Activated CD4-positive, alpha-beta T cell treated with anti-CD3 and anti-CD28 coated beads, Interleukin-2, amount 10 ng/mL, durations not matched to agents 24 days and 14 days (primary cell): ENCODE data around the gene INO80E. TPM values are rescaled to one million over a fixed set of nuclear protein-coding genes. Genes with fewer than 3 reads are reported as not detected.

Source experiments
- DNase-seq: peaks from one replicate; pipeline ENCODE4 v3.0.0; 2022
- H3K27ac Mint-ChIP-seq: one replicate; pipeline ENCODE4 v1.8.0; 2022; ENCODE audit warnings: mild to moderate bottlenecking, mixed read lengths
- H3K27me3 Mint-ChIP-seq: one replicate; pipeline ENCODE4 v1.8.0; 2022; ENCODE audit warnings: mixed read lengths
- H3K36me3 Mint-ChIP-seq: one replicate; pipeline ENCODE4 v1.8.0; 2022; ENCODE audit warnings: low read depth, mild to moderate bottlenecking, mixed read lengths
- H3K4me1 Mint-ChIP-seq: one replicate; pipeline ENCODE4 v1.8.0; 2021; ENCODE audit warnings: mixed read lengths
- H3K4me3 Mint-ChIP-seq: one replicate; pipeline ENCODE4 v1.8.0; 2022; ENCODE audit warnings: mild to moderate bottlenecking, moderate library complexity, mixed read lengths
- H3K9me3 Mint-ChIP-seq: one replicate; pipeline ENCODE4 v1.8.0; 2021; ENCODE audit warnings: mixed read lengths
- intact Hi-C: fragments of 100-400 bp; cut with micrococcal nuclease; formaldehyde crosslinking; loops from one replicate; pipeline ENCODE4 v1.15.1; 2023
- total RNA-seq: library from RNA; stranded (reverse); gene quantifications from 2 replicates; pipeline ENCODE4 v1.2.3, GENCODE V29; 2022

The INO80E gene
- total RNA-seq, 1 donor from 2014 or later = 133 TPM

DNA sequence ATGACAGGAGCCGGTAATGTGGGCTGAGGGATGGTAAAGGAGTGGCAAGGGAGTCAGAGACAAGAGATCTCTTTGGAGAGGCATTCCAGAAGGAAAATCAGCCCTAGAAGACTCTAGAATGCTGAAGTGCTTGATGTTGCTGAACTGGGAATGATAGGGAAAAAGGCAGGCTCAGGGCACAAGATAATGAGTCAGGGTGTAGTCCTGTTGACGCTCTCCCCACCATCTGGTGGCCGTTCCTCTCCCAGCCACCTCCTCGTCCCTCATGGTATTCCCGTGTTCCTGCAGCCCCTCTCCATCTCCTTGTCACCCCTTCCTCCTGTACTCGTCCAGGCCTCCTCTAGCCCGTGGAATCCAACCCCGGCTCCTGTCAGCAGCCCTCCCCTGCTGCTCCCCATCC lies 58.4 kb downstream of the INO80E start:
- H3K27me3 Mint-ChIP-seq = no peaks in the 10 kb centered on the region
- peak overlapping the region; percentile 50 for H3K4me3 Mint-ChIP-seq
- H3K9me3 Mint-ChIP-seq = no peaks in the 10 kb centered on the region
- no peak for DNase-seq
- intact Hi-C loops = loop anchor here (10.0 kb wide), 1 partner anchor 240 kb away; the partner anchor contains the start of genes PAGR1 and PRRT2
- H3K27ac Mint-ChIP-seq = peak overlapping the region; percentile 26
- H3K4me1 Mint-ChIP-seq = peaks cover 31% of the 10 kb centered on the region
- H3K36me3 Mint-ChIP-seq = no peaks in the 10 kb centered on the region

DNA sequence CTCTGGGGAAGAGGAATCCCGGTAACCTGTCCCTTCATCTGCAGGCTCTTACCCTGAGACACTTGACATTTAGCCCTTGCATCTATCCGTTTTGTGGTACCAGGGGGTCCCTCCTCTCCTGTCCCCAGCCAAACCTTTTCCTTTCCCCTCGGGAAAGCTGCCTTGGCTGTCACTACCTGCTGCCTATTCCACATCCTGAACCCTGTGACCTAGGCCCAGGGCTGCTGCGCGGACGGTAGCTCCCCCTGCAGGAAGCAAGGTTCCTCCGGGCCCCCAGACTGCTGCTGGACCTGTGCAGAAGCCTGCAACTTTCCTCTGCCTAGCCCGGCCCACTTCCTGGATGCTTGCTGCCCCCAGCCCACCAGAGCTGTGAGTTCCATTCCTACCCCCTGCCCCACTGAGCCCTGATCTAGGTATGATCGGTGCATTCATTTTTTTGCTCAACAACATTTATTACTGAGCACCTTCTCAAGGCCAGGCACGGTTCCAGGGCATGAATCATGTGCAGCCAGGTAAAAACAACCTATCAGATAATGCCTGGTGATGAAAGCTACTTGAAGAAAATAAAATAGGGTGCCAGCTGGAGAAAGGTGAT lies 59.0 kb downstream of the INO80E start:
- intact Hi-C loops = loop anchor here (10.0 kb wide), 1 partner anchor 240 kb away; the partner anchor contains the start of genes PAGR1 and PRRT2
- H3K36me3 Mint-ChIP-seq = no peaks in the 10 kb centered on the region
- H3K27me3 Mint-ChIP-seq = no peaks in the 10 kb centered on the region
- H3K9me3 Mint-ChIP-seq = no peaks in the 10 kb centered on the region
- peak overlapping the region; percentile 50 for H3K4me3 Mint-ChIP-seq
- peaks cover 31% of the 10 kb centered on the region for H3K4me1 Mint-ChIP-seq
- H3K27ac Mint-ChIP-seq = no peak overlapping the region
- DNase-seq = peak; percentile 88

Other genes starting within 250 kb of the INO80E start
- not detected in 2 replicates for gene ZG16, start 218.0 kb upstream of the INO80E start, total RNA-seq
- 132 TPM in 2 replicates for gene KIF22, start 205.5 kb upstream of the INO80E start, total RNA-seq
- 378 and 380 TPM in 2 replicates for gene MAZ, start 189.7 kb upstream of the INO80E start, total RNA-seq
- 1.6 and 1.7 TPM in 2 replicates for gene PRRT2, start 184.0 kb upstream of the INO80E start, total RNA-seq
- gene PAGR1, start 180.1 kb upstream of the INO80E start, total RNA-seq = 25.8 and 27.0 TPM in 2 replicates
- gene MVP, start 175.8 kb upstream of the INO80E start, total RNA-seq = 116 and 122 TPM in 2 replicates
- gene CDIPT, start 133.0 kb upstream of the INO80E start, total RNA-seq = 69.2 and 71.2 TPM in 2 replicates
- gene SEZ6L2, start 96.7 kb upstream of the INO80E start, total RNA-seq = 0.26 and 0.61 TPM in 2 replicates
- 4.4 and 4.8 TPM in 2 replicates for gene ASPHD1, start 95.8 kb upstream of the INO80E start, total RNA-seq
- gene KCTD13, start 70.0 kb upstream of the INO80E start, total RNA-seq = 51.4 and 58.8 TPM in 2 replicates
- gene TMEM219, start 34.2 kb upstream of the INO80E start, total RNA-seq = 41.7 and 43.8 TPM in 2 replicates
- 35.8 and 38.7 TPM in 2 replicates for gene TAOK2, start 22.4 kb upstream of the INO80E start, total RNA-seq
- gene HIRIP3, start 624 bp upstream of the INO80E start, total RNA-seq = 45.9 and 47.7 TPM in 2 replicates
- 2.7 and 3.2 TPM in 2 replicates for gene DOC2A, start 14.8 kb downstream of the INO80E start, total RNA-seq
- gene C16orf92, start 27.0 kb downstream of the INO80E start, total RNA-seq = not detected in 2 replicates
- gene TLCD3B, start 35.0 kb downstream of the INO80E start, total RNA-seq = 1.5 and 1.8 TPM in 2 replicates
- 2,074 and 2,109 TPM in 2 replicates for gene ALDOA, start 69.5 kb downstream of the INO80E start, total RNA-seq
- 144 and 145 TPM in 2 replicates for gene PPP4C, start 79.8 kb downstream of the INO80E start, total RNA-seq
- gene TBX6, start 95.7 kb downstream of the INO80E start, total RNA-seq = 2.1 TPM in 2 replicates
- 11.8 and 11.9 TPM in 2 replicates for gene YPEL3, start 100.0 kb downstream of the INO80E start, total RNA-seq
- gene GDPD3, start 117.3 kb downstream of the INO80E start, total RNA-seq = 6.0 and 6.6 TPM in 2 replicates
- 53.9 and 56.4 TPM in 2 replicates for gene MAPK3, start 127.0 kb downstream of the INO80E start, total RNA-seq
- gene CORO1A, start 187.4 kb downstream of the INO80E start, total RNA-seq = 748 and 758 TPM in 2 replicates
- gene BOLA2B, start 197.4 kb downstream of the INO80E start, total RNA-seq = 280 and 300 TPM in 2 replicates
- gene SLX1A, start 197.6 kb downstream of the INO80E start, total RNA-seq = 73.0 and 80.7 TPM in 2 replicates
- gene SULT1A3, start 203.0 kb downstream of the INO80E start, total RNA-seq = 15.6 and 24.5 TPM in 2 replicates